Mucosa of descending colon (tissue), 3 donors: ENCODE data around the gene GAB3. TPM values are rescaled to one million over a fixed set of nuclear protein-coding genes. Genes with fewer than 3 reads are reported as not detected.

Experiments used
- ATAC-seq: fragments of 200-7000 bp; cut with Tn5 transposase; one replicate; pipeline ENCODE4 v1.9.1; 2020; ENCODE audit warnings: mild to moderate bottlenecking, moderate library complexity
- DNase-seq, 3 donors: peaks; one replicate each; pipeline ENCODE4 v3.0.0-alpha.2; 2020
- H3K36me3 ChIP-seq: fragments of 200-600 bp; one replicate; pipeline ENCODE4 v1.8.0; 2021; ENCODE audit warnings: low read depth, mild to moderate bottlenecking
- H3K4me1 ChIP-seq: fragments of 200-600 bp; one replicate; pipeline ENCODE4 v1.8.0; 2021; ENCODE audit warnings: low read depth, mild to moderate bottlenecking
- H3K4me3 ChIP-seq: fragments of 200-600 bp; one replicate; pipeline ENCODE4 v1.8.0; 2021; ENCODE audit warnings: mild to moderate bottlenecking
- H3K9me3 ChIP-seq: fragments of 200-600 bp; one replicate; pipeline ENCODE4 v1.8.0; 2021; ENCODE audit warnings: mild to moderate bottlenecking
- intact Hi-C, 2 donors: fragments of 100-400 bp; cut with DNase I in 1 of 2; cut with micrococcal nuclease in 1 of 2; formaldehyde crosslinking; loops; one replicate each; pipeline versions ENCODE4 v1.11.0 to v1.11.1; 2022; cut with DNase I, micrococcal nuclease
- total RNA-seq, 3 donors: library from RNA; stranded (reverse); fragmentation: NEBNext Ultra II Directional in 2 of 3; extraction: Animal tissue kit (Norgen Biotek cat#: 25700) in 2 of 3; gene quantifications; one replicate each; pipeline versions ENCODE4 v1.2.1 to v1.2.4, GENCODE V29; 2021 to 2023
- TF ChIP-seq, protein P1 (sequence below): fragments of 200-600 bp; IDR thresholded peaks from one replicate; pipeline ENCODE4 v1.8.0; 2022; ENCODE audit warnings: antibody characterized with exemption, mild to moderate bottlenecking
- donor health status: DM: no; HTN: no; CAD: no; lungs with moderate emphysema.
- donor health status: DM: no; HTN: no; CAD: no.
- donor health status: DM: no; HTN: yes; CAD: no.

GAB3 gene
- total RNA-seq, 3 donors from 2014 or later, result 1.3 to 3.4 (median 2.5) TPM

DNA sequence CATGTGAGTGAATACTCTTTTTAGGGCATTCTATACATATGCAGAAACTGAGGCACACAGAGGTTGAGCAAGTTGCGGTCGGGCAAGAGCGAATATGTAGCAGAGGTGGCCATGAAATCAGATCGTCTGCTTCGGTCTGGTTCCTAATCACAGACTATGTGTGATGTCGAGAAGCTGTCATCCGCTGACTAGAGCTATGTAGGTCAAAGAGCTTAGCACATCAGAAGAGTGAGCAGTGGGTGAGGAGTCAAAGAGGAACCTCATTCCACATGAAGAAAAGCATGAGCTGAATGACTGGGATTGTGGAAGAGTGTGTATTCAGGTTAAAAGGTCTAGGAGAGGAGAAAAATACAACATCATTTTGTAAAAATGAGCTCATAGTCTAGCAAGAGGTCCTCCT lies 19.0 kb downstream of the GAB3 start:
- no peaks in the 10 kb centered on the region for H3K36me3 ChIP-seq
- H3K4me3 ChIP-seq, result no peak overlapping the region
- TF ChIP-seq, protein P1, sequence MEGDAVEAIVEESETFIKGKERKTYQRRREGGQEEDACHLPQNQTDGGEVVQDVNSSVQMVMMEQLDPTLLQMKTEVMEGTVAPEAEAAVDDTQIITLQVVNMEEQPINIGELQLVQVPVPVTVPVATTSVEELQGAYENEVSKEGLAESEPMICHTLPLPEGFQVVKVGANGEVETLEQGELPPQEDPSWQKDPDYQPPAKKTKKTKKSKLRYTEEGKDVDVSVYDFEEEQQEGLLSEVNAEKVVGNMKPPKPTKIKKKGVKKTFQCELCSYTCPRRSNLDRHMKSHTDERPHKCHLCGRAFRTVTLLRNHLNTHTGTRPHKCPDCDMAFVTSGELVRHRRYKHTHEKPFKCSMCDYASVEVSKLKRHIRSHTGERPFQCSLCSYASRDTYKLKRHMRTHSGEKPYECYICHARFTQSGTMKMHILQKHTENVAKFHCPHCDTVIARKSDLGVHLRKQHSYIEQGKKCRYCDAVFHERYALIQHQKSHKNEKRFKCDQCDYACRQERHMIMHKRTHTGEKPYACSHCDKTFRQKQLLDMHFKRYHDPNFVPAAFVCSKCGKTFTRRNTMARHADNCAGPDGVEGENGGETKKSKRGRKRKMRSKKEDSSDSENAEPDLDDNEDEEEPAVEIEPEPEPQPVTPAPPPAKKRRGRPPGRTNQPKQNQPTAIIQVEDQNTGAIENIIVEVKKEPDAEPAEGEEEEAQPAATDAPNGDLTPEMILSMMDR, result no peak
- H3K4me1 ChIP-seq, result peaks cover 5% of the 10 kb centered on the region
- DNase-seq, result no peak
- no peaks in the 10 kb centered on the region for H3K9me3 ChIP-seq
- peak; percentile 37 for ATAC-seq
- intact Hi-C loops, result no loop called here

DNA sequence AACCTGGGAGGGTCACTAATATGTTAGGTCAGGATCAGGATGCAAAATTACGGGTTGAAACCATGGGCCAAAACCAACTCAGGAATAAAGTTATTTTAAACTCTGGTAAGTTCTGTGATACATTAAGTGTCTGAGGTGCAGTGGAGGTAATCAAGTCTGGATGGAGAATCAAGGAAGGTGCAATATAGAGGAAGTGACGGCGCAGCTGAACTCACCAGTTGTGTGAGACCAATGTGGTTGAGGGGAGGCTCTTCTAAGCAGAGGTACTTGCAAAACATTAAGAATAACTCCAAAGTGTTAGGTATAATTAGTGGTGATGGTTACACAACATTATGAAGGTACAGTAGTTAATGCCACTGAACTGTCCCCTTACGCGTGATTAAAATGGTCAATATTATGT lies 19.7 kb downstream of the GAB3 start:
- intact Hi-C loops, result no loop called here
- peaks cover 5% of the 10 kb centered on the region for H3K4me1 ChIP-seq

DNA sequence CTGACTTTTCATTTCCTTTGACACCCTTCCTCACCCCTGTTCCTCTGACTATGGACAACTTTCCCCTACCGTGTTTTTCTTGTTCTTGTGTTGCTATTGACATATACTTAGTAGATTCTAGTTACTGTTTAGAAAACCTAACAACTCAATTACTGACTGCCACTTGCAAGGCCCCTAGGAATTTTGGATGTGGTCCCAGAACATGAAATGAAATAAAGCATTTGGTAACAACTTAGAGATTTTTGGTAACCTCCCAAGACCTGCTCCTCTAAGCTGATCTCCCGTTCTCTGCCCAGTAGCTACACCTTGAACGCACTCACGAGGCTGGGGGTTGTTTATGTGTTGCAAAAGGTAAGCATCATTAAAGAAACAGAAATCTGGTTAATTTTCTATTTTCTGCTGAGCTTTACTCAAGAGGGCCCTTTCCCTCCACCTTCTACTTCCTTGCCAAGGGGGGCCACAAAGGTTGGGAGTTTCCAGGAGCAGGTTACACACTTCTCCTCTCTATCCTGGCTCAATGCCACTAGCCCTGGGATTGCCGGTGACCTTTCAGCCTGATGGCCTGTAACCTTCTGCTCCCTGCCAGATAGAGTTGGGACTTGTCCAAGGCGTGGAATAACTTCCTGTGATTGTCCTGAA lies 20.5 kb downstream of the GAB3 start:
- H3K4me1 ChIP-seq, result peaks cover 3% of the 10 kb centered on the region
- ATAC-seq (no peak), DNase-seq (no peak)
- no peak overlapping the region for H3K4me3 ChIP-seq
- TF ChIP-seq, protein P1, result no peak
- no peaks in the 10 kb centered on the region for H3K9me3 ChIP-seq
- no peaks in the 10 kb centered on the region for H3K36me3 ChIP-seq
- intact Hi-C loops, result no loop called here

More for the DNA sequence above, 19.7 kb downstream of the GAB3 start:
- ATAC-seq (peak; percentile 34), DNase-seq (no peak)
- Histone ChIP-seq H3K9me3 (no peaks in the 10 kb centered on the region), H3K4me3 (no peak overlapping the region), H3K36me3 (no peaks in the 10 kb centered on the region)
- TF ChIP-seq, protein P1, result no peak

DNA sequence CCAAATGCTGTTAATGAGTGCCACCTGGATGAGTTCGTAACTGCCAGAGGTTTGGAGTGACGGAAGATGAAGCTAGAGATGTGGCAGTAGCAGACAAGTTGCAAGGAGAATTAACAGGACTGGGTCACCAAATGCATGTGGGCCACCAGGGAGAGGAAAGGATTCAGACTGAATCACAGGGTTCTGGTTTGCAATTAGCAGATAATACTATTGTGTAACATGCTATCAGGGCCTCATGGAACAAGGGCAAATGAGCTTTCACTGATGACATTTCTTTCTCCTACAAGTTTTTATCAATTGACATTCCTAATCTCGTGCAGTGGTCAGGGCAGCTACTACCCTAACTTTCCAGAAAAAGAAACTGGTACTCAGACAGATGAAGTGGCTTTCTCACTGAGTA lies 21.4 kb downstream of the GAB3 start:
- TF ChIP-seq, protein P1, result no peak
- ATAC-seq (no peak), DNase-seq (no peak)
- Histone ChIP-seq H3K36me3 (no peaks in the 10 kb centered on the region), H3K4me3 (no peak overlapping the region), H3K9me3 (no peaks in the 10 kb centered on the region), H3K4me1 (no peaks in the 10 kb centered on the region)
- intact Hi-C loops, result no loop called here

DNA sequence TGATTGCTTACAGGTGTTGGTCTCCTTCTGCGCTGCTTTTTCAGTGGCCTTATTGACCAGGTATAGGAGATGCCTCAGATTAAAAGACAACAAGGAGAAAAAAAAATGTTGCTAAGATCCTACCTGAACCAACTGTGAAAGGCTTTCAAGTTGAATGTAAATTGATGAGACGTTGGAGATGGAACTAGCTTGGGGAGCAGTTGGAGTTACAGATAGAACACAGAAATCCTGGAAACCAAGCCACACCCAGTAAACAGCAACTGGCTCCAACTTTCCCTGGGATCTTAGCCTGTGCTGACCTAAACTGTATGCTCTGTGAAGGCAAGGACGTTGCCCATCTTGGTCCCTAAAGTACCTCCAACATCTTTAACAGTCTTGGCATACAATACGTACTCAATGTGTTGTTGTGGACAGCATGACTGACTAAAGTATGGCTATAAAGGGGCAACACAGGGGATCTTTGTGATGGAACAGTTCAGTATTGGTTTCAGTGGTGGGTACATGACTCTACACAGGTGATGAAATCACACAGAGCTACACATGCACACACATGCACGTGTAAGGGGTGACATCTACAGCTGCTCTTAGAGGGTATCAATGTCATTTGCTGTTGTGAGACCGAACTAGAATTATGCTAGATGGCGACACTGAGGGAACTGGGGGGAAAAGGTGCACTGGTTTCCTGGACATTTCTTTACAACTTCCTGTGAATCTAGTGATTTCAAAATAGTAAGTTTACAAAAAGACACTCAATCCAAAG lies 22.3 kb downstream of the GAB3 start:
- Histone ChIP-seq H3K4me3 (no peak overlapping the region), H3K4me1 (no peaks in the 10 kb centered on the region), H3K36me3 (no peaks in the 10 kb centered on the region), H3K9me3 (no peaks in the 10 kb centered on the region)
- ATAC-seq (no peak), DNase-seq (no peak)
- TF ChIP-seq, protein P1, result no peak
- intact Hi-C loops, result no loop called here
